Esophagus squamous epithelium (tissue), 4 donors: ENCODE data around the gene PPP1R12C.

ENCODE experiments used
- POLR2A ChIP-seq, 4 donors: fragments of 450-650 bp; IDR thresholded peaks; one replicate each; pipeline ENCODE4 v1.6.1; 2017; ENCODE audit warnings: antibody characterized with exemption in 4 of 4, mild to moderate bottlenecking in 4 of 4, moderate library complexity in 3 of 4
- TF ChIP-seq, protein P1 (sequence below), 6 experiments: fragments of 450-650 bp in 4 of 6; fragments of 200-600 bp in 2 of 6; sonication (generic) in 2 of 6; IDR thresholded peaks; one replicate each; pipeline ENCODE4 v1.5.1; 2016 to 2019; ENCODE audit warnings: antibody characterized with exemption in 6 of 6, mild to moderate bottlenecking in 4 of 6, moderate library complexity in 4 of 6

DNA sequence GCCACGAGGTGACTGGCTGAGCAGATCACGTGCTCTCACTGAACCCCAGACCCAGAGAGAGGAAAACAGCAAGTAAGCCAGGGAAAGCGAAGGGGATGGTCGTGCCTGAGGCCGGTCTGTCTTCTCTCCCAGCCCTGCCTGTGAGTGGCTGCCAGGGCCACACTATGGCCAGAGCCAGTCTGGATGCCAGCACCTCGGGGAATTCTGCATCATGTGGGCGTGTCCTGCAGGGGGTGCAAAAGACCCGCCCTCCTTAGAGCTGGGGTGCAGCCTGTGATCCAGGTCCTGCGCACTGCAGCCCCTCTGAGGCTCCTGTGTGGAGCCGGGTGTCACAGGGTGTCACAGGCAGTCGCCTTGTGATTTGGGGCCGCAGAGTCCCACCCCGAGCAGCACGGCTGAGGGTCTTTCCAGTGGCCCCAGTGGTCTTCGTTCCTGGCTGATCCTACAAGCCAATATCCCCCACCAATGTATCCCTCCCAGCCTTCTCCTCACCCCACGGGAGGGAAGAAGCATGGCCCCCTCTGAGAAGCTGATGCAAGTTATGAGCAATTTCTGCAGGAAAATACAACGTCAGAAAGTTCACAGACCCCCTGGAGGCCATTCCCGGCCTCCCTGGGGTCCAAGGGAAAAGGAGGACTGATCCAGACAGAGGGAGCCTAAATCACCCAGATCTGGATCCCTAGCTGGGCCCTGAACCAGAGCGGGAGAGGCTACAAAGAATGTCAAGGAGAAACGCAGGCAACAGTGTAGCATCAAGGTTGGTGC is 7.7 kb downstream of the PPP1R12C start:
- TF ChIP-seq, protein P1, sequence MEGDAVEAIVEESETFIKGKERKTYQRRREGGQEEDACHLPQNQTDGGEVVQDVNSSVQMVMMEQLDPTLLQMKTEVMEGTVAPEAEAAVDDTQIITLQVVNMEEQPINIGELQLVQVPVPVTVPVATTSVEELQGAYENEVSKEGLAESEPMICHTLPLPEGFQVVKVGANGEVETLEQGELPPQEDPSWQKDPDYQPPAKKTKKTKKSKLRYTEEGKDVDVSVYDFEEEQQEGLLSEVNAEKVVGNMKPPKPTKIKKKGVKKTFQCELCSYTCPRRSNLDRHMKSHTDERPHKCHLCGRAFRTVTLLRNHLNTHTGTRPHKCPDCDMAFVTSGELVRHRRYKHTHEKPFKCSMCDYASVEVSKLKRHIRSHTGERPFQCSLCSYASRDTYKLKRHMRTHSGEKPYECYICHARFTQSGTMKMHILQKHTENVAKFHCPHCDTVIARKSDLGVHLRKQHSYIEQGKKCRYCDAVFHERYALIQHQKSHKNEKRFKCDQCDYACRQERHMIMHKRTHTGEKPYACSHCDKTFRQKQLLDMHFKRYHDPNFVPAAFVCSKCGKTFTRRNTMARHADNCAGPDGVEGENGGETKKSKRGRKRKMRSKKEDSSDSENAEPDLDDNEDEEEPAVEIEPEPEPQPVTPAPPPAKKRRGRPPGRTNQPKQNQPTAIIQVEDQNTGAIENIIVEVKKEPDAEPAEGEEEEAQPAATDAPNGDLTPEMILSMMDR (IDR thresholded peaks at IDR 0.05): no peak
- TF ChIP-seq POLR2A (IDR thresholded peaks at IDR 0.05): no peak
